ENCODE results near the gene RRM2.

The RRM2 gene

GRCh38 chr2:10165282-10165681, 42.7 kb downstream of the RRM2 start:
- in situ Hi-C loops (cut with MboI; ENCODE audit: low pct_unique_long_range_greater_than_20kb, low sequenced_read_pairs), result no loop called here

DNA sequence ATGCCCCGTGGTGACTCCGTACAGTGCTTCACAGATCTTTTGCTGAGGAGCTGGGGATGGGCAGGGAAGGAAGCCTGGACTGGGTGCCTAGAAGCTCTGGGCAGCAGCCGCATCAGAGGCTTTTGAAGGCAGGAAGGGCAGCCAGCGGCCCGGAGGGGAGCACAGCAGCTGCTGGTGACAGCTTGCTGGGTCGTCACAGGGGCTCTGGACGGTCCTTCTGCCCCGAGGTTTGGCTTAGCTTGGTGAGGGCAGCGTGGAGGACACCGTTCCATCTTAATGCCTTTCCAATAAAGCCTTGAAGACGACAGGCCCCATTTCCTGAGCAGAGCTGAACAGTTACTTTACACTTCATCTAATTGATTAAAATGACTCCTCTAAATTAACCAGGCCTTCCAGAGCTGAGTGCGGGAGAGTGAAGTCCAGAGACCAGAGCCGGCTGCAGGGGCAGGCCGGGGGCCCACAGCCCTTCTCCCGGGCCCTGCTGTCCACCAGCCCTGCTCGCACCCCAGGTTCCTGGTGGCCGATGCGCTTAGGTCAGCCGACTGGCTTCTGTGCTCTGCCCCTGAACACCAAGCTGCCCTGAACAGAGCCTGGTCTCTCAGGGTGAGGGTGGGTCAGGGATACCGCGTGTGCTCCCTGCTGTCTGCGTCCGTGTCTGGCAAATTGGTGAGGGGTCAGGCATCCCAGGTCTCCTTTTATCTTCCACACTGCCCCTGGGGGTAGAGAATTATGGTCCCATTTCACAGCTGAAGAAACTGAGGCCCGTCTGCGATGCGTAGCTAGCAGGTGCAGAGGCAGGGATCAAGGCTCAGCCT, 43.5 kb downstream of the RRM2 start:
- in situ Hi-C loops (cut with MboI; ENCODE audit: low pct_unique_long_range_greater_than_20kb, low sequenced_read_pairs), result no loop called here
- DNase-seq, result no peak

More at GRCh38 chr2:10165282-10165681, 42.7 kb downstream of the RRM2 start:
- DNase-seq, result no peak

DNA sequence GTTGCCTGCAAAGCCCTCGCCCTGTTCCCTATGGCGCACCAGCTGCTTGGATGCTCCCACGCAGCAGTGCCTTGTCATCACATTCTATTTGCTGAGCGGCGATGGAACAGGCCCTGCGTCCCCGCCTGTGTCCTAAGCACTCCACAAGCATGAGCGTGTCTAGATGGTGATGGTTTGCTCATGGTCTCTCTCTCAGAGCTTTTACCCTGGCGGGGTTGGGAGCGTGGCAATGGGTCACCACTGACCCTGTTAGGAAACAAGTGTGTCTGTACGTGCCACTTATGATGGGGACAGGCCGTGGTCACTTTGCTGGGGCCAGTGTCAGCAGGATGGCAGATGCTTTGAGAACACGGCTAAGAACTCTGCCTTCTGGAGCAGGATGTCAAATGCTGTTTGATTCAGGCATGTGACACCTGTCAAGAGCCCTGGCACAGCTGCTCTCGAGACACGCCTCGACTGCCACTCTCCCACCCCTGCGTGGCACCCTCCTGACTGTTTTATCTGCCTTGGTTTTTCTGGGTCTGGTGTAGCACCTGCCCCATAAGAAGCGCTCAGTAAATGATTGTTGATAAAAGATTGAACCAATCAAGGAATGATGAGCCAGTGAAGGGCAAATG, 44.2 kb downstream of the RRM2 start:
- no peak for DNase-seq
- in situ Hi-C loops (cut with MboI; ENCODE audit: low pct_unique_long_range_greater_than_20kb, low sequenced_read_pairs), result no loop called here

GRCh38 chr2:10167316-10167715, 44.8 kb downstream of the RRM2 start:
- in situ Hi-C loops (cut with MboI; ENCODE audit: low pct_unique_long_range_greater_than_20kb, low sequenced_read_pairs), result no loop called here
- no peak for DNase-seq

DNA sequence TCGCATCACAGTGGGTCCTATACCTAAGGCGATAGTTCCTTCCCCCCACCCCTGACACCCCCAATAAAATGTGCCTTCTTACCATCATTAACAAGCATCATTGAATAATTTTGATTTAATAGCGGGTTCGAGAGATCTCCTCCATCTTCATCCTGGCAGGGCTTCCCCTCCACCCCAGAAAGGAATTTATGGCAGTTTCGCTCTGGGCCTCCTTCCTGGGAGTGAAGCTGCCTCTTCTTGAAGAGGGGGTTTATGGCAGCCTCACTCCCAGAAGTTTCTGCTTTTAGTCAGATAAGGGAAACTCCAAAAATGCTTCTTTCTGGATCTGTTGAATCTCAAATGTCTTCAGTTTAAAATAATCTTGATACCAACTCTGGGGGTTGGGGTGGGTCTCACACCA, 45.7 kb downstream of the RRM2 start:
- DNase-seq, result no peak
- in situ Hi-C loops (cut with MboI; ENCODE audit: low pct_unique_long_range_greater_than_20kb, low sequenced_read_pairs), result no loop called here

- in situ Hi-C loops (cut with MboI; ENCODE audit: low pct_unique_long_range_greater_than_20kb, low sequenced_read_pairs), result no loop called here
- DNase-seq, result no peak
Observed at GRCh38 chr2:10169053-10169578, 46.6 kb downstream of the RRM2 start.

DNA sequence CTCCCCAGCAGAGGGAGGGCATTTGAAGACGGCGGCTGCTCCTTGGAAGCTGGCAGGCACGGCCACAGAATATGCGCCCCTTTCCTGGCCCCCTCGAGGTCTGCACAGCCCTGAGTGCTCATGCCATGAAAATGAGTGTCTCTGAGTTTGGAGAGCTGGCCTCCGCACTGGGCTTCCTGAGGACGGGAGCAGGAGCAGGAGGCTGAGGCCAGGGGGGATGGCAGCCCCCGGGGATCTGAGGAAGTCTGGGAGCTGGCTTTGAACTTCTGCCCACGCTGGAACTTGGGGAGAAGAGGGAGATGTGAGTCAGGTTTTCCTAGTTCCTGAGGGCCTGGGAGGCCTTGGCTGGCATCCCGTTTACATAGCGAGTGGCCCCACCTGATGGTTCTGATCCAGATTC, 47.0 kb downstream of the RRM2 start:
- no peak for DNase-seq
- in situ Hi-C loops (cut with MboI; ENCODE audit: low pct_unique_long_range_greater_than_20kb, low sequenced_read_pairs), result no loop called here

DNA sequence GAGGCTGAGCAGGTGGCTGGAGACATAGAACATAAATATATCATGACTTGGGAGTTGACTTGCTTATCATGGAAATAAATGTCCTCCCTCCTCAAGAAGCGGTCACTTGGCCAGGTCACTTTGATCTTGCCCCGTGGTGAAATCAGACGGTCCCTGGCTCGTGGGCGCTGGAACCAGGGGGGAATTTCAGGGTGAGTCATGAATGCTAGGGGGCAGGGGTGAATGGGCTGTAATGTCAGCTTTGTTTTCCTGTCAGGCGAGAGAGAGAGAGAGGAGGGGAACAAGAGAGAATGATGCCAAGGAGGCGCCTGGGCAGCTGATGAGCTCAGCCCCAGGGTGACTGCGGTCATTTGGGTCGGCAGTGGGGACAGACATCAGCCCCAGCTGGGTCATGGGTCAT, 47.7 kb downstream of the RRM2 start:
- in situ Hi-C loops (cut with MboI; ENCODE audit: low pct_unique_long_range_greater_than_20kb, low sequenced_read_pairs), result no loop called here
- no peak for DNase-seq

- in situ Hi-C loops (cut with MboI; ENCODE audit: low pct_unique_long_range_greater_than_20kb, low sequenced_read_pairs), result no loop called here
Observed at GRCh38 chr2:10171006-10171800, 48.7 kb downstream of the RRM2 start.

GRCh38 chr2:10172033-10172871, 49.7 kb downstream of the RRM2 start:
- DNase-seq, result no peak
- in situ Hi-C loops (cut with MboI; ENCODE audit: low pct_unique_long_range_greater_than_20kb, low sequenced_read_pairs), result no loop called here

More at GRCh38 chr2:10171006-10171800, 48.7 kb downstream of the RRM2 start:
- no peak for DNase-seq

DNA sequence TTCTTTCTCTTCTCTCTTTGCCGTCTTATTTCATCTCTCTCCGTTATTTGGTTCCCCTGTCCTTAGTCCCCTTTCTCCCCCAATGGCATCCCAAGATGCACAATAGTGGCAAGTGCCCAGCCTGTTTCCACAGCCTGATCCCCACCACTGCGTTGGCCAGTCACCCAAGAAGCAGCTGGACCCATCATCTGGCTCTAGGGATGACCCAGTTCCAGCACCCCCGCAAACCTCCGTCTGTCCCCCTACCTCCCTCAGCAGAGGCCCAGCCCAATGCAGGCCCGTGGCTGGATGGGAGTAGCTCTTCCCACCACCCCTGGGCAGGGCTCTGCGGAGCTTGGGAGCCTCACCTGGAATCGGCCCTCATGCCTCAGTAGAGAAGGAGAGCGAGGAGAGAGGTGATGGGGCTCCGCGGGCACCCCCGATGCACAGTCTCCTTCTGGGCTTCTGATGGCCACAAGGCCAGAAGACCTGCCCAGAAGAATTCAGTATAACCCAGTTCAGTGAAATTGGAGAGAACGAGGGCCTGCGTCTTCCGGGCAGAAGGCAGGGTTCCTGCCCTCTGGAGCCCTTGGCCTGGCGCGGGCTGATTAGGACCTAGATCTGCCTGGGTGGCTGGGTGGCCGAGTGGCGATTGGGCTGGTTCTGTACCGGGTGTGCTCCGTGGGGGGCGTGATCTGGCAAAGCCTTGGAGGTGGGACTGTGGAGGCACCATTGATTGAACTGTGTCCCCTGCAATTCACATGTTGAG, 50.9 kb downstream of the RRM2 start:
- DNase-seq, result no peak
- in situ Hi-C loops (cut with MboI; ENCODE audit: low pct_unique_long_range_greater_than_20kb, low sequenced_read_pairs), result no loop called here

- in situ Hi-C loops (cut with MboI; ENCODE audit: low pct_unique_long_range_greater_than_20kb, low sequenced_read_pairs), result no loop called here
- DNase-seq, result no peak
Observed at GRCh38 chr2:10174173-10174572, 51.6 kb downstream of the RRM2 start.

- in situ Hi-C loops (cut with MboI; ENCODE audit: low pct_unique_long_range_greater_than_20kb, low sequenced_read_pairs), result no loop called here
- DNase-seq, result no peak
Observed at GRCh38 chr2:10175441-10175840, 52.9 kb downstream of the RRM2 start.

- in situ Hi-C loops (cut with MboI; ENCODE audit: low pct_unique_long_range_greater_than_20kb, low sequenced_read_pairs), result no loop called here
- DNase-seq, result no peak
Observed at GRCh38 chr2:10178751-10179150, 56.2 kb downstream of the RRM2 start.

- DNase-seq, result no peak
- in situ Hi-C loops (cut with MboI; ENCODE audit: low pct_unique_long_range_greater_than_20kb, low sequenced_read_pairs), result no loop called here
Observed at GRCh38 chr2:10179422-10179821, 56.9 kb downstream of the RRM2 start.

DNA sequence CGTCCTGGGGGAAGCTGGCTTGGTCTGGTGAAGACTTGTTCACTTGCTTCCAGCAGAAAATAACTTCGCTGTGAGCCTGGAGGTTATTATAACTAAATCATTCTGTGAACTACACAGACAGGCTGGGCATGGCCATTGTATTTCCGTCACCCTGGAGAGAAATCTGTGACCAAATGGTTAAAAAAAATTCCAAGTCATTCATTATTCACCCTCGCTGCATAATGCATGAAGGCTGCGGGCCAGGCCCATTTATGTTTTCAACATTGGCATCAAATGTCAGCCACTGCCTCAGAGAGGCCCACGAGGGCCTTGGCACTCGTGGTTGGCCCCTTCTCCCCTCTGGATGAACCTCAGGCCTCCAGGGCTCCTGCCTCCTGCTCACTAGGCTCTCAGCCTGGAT, 57.7 kb downstream of the RRM2 start:
- in situ Hi-C loops (cut with MboI; ENCODE audit: low pct_unique_long_range_greater_than_20kb, low sequenced_read_pairs), result no loop called here
- DNase-seq, result no peak
